GM21390 (cell line): ENCODE measurements around the gene CCNG2.
A peak's percentile ranks its signal among the peaks of the same experiment; 100 is the strongest.

Experiments used
- ATAC-seq: cut with Tn5 transposase; IDR thresholded peaks from one replicate; pipeline ENCODE4 v1.9.1; 2021; ENCODE audit not compliant: unreplicated experiment

Gene CCNG2

DNA sequence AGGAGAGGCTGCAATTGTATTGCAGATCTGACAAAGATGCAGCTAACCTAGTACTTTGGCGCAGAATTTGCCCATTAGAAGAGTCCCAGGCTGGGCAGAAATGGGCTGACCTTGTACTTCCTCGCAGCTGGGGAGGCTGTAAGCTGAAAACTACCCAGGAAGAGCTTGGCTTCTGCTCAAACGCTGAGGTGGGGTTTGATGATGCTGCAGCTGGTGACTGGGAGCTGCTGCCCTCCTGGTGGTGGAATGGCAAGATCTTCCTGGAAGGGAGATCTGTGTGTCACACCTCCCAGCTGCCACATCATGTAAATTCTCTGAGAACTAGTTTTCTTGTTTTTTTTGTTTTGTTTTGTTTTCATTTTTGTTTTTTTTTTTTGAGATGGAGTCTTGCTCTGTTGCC, 17.4 kb downstream of the CCNG2 start:
- no peak for ATAC-seq

DNA sequence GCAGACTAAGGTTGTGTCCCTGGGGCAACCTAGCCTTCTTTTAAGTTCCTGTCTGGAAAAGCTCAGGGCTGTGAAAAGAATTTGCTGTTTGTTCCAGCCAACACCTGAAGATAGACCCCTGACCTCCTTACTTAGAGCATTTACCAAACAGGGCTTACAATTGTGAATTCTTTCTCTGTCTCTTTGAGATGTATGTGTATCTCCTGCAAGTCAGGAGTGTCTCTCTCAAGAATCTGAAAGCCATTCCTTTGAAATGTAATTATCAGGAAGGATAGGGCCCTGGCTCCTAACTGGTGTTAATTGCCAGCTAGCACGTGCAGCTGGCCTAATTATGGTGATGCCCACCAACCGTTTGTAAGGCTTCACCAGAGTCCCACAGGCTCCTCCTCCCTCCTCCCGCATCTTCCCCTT, 18.2 kb downstream of the CCNG2 start:
- ATAC-seq: no peak

DNA sequence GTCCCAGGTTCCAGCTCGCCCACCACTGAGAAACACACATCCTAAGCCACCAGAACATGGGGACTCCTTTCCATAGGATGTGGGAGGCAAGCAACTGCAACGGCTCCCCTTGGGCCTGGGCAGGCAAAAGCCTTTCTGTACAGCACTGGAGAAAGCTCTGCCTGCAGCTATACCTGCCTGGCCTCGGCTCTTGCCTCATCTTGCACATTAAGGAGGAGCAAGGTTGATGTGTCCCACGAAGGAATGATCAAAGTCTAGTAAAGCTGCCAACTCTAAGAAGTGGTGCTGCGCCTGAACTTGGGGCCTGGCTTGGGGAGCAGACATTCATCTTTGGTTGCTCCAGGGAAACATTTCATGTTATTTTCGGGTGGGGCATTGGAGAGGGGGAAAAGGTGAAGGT, 19.6 kb downstream of the CCNG2 start:
- ATAC-seq: no peak

DNA sequence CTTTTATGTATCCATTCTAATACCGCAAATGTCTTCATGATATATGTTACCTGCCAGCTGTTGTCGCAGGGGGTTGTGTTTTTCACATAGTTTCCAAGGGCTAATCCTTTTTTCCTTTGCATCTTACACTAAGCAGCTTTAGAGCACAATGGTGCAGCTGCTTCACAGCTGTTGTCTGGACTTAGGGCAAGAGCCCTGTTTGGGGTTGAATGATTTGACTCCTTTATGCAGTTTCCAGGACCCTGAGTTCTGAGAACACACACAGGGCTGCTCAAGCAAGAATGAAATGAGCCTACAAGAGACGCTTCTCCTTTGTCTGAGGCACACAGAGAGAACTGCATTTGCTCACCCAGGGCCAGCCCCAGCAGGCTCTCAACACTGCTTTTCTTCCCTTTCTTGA, 20.2 kb downstream of the CCNG2 start:
- no peak for ATAC-seq

DNA sequence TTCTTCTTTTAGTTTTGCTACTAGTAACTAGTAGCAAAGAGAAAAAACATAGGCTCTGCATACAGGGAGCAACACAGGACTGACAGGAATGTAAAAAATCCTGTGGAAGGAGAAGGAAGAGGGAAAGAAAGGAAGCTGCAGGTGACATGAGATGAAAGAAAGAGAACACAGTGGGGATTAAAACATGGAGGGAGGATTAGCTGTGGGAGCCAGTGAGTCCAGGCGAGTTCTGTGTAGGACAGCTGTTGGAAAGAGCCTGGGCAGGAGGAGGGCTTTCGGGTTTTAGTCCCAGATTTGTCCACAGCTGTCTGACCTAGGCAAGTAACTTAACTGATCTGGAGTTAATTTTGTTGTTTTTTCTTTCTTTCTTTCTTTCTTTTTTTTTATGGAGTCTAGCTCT, 21.6 kb downstream of the CCNG2 start:
- no peak for ATAC-seq

DNA sequence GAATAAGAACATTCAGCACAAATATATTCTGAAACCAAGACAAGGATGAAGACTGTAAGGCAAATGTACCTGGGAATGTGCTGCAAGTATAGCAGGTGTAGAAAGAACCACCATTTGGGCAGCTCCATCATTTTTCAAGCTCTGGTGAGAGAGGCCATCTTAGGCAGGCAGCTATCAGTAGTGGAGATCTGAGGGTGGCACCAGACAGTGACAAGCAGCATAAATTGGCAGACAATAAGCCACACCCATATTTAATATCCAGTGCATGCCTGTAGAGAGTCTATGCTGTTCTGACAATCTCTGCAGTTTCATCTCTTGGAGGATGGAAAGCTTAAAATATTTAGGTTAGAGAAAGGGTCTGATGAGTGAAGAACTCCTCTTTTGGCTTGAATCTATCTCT, 22.5 kb downstream of the CCNG2 start:
- no peak for ATAC-seq

DNA sequence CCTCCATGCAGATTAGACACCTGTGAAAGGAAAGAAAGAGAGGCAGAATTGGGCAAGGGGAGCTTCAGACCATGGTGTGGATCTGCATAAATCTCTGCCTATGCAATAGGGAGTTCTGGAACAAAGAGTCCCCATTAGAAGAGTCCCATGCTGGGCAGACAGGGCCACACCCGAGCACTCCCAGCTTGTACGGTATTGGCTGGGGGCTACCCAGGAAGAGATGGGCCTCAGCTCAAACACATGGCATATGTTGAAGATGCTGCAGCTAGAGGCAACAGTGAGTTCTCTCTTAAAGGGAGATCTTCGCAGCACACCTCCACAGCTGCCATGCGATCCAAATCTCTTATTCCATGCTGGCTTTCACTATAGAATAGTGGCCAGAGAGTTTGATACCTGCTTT, 24.7 kb downstream of the CCNG2 start:
- ATAC-seq: no peak

DNA sequence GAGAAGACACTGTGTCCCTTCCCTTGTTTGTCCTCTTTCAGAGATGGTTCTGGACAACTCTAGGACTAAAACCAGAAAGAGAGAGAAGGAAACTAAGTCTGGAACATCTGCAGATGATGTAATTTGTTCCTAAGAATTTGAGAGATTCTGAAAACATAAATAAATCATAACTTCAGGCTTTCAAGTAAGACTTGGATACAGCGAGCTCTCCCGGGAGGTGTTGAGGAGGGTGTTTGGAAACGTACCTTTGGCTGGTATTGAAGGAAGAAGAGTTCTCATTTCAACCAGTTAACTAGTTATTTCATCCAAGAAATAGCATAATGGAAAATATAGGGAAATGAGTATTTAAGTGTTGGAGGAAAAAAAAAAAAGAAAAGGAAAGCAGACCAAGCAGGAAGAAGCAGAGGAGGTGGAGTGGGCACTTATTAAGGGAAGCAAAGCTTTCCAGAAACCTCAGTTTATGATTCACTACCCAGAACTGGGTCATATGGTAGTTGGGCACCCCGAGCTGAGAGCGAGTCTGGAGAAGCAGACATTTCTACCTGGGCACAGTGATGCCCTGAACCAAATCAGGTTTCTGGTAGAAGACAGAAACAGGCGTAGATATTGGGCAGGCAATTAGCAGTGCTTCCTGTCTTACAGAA, 26.9 kb downstream of the CCNG2 start:
- ATAC-seq: no peak

DNA sequence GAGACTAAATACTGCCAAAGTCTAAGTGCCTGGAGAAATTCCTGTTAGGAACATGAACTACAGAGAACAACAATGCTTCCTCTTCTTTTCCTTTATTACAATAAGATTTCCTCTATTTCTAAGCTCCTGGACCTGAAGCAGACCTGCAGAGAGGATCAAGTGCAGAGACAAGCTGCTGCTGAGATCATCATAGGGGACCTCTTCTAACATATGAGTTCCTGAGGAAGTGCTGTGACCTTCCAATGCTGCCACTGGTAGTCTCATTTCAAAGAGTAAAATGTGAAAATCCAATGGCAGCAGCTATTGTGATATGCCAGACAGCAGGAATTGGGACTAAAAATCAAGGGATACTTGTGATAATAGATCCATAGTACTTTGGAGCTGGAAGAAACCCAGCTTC, 28.0 kb downstream of the CCNG2 start:
- no peak for ATAC-seq

DNA sequence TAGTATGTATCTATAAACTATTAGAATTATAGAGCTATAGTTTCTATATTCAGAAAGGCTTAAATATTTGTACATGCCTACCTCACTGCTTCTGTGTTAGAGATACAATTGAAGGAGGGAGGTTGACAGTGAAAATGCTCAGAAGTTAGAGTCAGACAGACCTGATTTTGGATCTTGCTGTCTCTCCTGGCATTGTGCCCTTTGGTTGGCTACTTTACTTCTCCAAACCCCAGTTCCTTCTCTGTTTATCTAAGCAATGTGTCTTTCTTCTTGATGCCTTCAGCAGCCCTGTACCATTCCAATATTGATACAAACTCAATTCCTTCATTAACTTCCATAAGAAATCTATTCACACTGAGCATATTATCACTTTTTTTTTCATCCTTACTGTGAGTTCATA, 28.7 kb downstream of the CCNG2 start:
- ATAC-seq: no peak

DNA sequence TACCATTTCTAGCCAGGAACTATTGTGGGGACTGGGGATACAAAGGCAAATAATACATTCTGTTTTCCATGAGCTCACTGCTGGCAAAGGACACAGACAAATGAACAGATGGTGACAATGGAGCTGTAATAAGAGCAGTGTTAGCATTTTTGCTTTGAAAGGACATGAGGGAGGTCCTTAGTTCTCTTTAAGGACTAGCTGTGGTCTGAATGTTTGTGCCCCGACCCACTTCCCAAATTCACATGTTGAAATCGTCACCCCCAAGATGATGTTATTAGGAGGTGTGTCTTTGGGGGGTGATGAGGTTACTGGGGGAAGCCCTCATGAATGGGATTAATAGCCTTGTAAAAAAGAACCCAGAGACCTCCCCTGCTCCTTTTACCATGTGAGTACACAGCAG, 30.3 kb downstream of the CCNG2 start:
- ATAC-seq: no peak

DNA sequence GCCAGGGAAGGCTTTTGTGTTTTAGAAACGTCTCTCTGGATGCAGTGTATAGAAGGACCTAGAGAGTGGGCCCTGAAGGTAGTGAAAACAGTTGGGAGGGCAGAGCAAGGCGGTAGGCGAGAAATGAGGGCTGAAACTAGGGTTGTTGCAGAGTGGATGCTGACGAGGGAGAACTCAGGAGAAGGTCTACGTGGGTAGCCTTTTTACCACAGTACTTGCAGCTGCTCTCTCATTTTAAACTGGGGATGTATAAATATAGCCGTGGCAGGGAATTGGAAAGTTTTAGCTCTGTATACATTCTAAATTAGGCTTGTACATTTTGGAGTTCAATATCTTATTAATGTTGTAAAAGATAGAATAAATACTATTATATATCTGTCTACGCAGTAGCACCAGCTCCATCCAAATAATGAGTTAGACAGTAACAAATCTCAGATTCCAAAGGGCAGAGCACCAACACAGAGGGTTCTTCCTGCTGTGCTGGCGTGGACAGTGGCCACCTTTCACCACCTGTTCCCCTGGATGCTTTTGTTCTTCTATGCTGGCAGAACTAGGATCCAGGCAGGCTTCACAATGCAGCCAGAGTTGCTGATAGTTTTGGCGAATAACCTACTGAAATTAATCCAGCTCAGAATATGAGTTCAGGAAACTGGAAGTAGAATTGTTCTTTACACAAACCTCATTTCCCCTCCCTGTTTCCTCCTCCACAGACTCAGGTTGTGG, 31.7 kb downstream of the CCNG2 start:
- ATAC-seq: no peak

DNA sequence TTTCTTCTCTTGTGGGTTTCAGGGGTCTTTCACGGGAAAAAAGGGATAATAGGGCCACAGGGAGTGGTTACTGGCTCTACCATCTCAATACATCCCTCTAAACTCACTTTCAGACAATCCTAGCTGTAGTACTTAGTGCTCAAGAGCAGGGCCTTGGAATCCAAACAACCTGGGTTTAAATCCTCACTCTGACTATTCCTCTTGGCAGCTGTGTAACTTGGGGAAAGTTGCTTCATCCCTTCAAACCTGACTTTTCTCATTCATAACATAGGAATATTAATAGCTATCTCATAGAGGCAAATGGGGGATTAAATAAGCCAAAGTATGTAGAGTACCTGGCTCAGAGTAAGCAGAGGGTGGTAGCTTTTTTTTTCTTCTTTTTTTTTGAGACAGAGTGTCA, 32.4 kb downstream of the CCNG2 start:
- no peak for ATAC-seq

DNA sequence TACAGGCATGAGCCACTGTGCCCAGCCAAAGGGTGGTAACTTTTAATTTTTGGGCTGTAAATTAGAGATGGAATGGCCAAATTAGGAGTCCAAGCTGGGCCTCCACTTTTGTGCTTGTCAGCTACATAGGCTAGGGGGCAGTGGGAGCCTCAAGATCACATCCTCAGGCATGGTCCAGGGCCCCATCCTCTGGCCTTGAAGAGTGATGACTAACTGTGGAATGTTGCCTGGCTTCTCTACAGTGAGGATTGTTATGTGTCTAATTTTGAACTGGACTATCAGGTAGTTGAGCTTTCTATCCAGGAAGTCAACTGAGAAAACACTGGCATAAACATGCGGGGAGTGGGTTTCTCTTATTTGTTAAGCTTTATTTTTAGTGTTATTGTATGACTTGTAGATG, 33.0 kb downstream of the CCNG2 start:
- ATAC-seq: no peak

DNA sequence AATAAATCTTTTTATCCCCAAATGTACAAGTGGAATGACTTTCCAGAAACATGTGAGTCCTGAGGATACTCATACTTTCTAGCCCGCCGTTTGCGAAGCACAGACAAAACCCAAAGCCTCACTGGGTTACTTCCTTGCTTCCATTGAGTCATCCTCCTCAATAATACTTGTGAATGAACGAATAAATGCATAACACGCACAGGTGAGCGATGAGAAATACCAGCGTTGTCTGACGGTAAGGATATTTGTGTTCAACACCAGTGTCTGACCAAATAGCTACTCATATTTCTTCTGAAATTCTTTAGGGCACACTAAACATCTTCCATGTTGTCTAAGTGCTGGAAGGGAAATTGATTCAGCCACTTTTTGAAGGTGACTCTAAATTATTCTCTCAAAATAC, 36.0 kb downstream of the CCNG2 start:
- ATAC-seq: no peak

DNA sequence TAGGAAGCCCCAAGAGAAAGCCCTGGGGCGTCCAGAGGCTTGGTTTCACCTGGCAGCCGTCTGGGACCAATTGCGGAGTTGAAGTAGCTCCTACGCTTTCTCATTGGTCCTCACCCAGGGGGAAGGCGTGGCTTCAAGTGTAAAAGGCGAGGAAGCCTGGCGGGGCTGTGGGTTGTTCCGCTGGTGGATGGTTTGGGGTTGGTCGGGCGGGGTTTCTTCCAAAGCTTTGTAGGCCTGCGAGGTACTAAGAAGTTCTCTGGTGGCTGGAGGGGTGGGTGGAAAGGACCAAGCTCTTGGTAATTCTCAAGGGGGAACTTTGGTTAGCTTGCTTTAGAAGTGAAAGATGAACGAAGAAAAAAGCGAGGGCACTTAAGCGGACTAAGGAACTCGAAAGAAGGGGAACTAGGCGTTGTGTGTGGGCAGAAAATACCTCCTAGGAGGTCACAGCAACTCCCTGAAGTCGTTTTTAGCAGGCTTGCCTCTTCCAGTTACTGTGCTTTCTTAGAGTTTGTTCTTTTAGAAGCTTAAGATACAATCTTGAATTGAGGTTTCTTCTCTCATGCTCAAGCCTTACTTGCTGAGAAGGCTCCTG, 36.6 kb downstream of the CCNG2 start:
- ATAC-seq: peak; percentile 88

DNA sequence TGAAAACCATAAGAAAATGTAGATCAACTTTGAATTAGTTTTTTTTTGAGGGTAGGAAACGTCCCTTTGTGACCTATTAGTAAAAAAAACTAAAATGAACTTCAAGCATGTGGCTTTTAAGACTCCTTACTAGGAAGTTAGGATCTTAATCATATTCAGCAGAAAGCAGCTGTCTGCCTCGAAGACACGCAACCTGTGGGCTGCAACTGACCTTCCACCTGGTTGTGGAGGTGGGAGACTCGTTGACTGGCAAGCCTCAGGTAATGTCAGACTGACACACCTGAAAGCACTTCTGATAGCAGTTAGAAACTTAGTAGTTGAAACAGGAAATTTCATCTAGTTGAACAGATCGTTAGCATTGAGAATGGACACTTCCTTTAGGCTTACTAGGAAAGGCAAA, 37.4 kb downstream of the CCNG2 start:
- ATAC-seq: no peak

DNA sequence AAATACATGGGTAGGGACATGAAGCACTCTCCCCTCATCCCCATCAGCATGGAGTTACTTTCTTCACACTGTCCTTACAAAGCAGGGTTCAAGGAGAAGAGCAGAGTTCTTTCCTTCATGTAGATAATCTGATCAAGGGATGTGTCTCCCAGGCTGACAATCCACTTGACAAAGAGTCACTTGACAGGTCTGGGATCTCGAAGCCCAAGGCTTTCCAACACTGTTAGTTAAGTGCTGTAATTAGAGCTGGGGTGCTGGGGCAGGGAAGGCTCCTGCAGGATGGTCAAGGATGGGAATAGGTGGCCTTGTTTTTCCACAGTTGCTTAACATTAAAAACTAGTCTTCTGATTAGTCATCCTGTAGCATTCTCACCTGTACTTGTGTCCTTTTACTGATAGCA, 38.0 kb downstream of the CCNG2 start:
- ATAC-seq: no peak

DNA sequence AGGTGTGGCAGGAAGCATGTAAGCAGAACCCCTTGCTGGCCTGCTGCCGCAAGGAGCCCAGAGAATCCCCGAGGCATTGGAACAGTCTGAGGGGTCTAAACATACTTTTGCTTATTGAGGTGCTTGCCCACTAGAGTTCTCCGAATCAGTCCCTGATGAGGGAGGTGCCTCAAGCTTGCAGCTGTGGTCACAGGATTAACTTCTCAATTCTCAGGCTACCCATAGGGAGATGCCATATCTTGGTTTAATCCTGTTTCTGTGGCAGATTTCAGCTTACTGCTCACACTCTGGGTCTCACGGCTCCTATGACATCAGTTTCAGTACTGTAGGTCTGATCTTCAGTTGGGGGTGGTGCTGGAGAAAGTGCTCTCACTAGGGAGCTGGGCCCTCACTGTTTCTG, 39.9 kb downstream of the CCNG2 start:
- peak; percentile 42 for ATAC-seq

DNA sequence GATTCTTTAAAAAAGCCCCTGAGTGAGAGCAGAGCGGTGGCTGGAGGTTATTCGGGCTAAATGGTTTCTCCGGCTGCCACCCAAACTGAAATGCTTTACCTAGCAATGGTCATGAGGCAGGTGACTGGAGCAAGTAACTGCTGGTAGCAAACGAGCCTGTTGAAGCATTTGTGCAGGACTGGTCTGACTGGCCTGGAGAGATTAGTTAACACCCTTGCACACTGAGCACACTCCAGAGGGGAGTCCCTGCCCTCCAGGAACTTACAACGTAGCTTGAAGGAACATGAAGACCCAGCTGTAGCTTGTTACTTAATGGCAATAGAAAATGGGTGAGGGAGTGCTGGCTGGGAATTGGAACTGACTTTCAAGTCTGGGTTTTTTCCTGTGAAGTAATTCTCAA, 40.4 kb downstream of the CCNG2 start:
- ATAC-seq: no peak

DNA sequence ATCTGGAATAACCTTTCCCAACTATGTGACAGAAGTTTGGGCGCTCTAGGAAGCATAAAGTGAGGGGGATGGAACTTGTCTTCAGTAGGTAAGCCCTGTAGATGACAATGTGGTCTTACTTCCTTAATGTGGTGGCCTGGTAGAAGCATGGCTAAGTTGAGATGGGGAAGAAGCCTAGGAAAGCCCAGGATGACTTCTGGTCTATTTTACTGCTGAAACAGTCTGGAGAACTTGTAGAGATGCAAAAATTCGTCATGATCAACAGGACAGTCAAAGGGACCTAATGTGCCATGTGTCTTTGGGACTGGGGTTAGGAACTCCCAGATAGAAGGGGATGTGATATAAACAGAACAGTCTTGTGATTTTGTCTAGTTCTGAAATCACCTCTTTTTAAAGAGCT, 40.8 kb downstream of the CCNG2 start:
- ATAC-seq: no peak

DNA sequence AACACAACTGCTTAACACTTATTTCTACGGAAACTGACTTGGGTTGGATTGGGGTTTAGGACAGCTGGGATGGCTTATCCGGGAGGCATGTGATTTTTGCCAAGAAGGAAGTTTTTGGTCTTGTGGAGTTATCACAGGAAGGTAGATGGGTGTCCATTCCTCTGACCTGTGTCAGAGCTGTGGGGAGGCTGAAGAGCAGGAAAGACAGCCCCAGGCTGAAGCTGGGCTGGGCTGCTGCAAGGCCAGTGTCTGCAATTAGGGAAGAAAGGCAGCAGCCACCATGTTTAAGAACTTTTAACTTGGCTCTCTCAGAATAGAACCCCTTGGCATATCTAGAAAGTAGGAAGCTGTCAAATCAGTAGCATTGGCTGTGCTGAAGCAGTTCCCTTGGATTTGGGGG, 42.3 kb downstream of the CCNG2 start:
- no peak for ATAC-seq

DNA sequence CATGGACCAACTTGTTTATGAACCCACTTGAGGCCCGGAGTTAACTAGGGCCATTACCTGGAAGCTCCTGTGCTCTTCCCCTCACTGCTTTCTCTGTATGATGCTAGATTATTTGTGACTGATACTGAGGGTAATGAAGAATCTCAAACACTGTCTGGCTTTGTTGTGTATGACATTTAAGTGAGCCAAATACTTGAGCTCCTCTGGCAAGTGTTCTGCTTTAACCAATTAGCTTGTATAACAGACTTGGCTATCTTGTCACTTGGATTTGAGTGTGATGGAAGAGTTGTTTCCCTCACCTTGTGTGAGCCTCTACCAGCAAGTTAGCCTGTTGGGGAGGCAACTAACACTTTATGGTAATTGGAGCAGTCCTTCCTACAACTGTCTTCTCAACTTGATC, 42.7 kb downstream of the CCNG2 start:
- ATAC-seq: no peak
